HCT116 (cell line): ENCODE data around the gene RSAD1.

Experiments used
- CTCF ChIP-seq, 3 experiments: fragments of 200-600 bp in 1 of 3; sonication (generic) in 1 of 3; IDR thresholded peaks in 2 of 3; conservative IDR thresholded peaks in 1 of 3; 2 replicates each; pipeline ENCODE4 v1.5.1; 2012 to 2017; ENCODE audit warnings: low read depth in 2 of 3, low read length in 2 of 3, antibody characterized with exemption in 1 of 3, borderline replicate concordance in 1 of 3, control low read depth in 1 of 3, mild to moderate bottlenecking in 1 of 3, mixed read lengths in 1 of 3, mixed run types in 1 of 3, moderate library complexity in 1 of 3; ENCODE audit not compliant: insufficient read depth in 1 of 3
- EZH2 ChIP-seq: fragments of 200-600 bp; sonication (generic); IDR thresholded peaks from 2 replicates; pipeline ENCODE4 v1.6.1; 2017; ENCODE audit warnings: antibody characterized with exemption, mixed run types
- POLR2A ChIP-seq: IDR thresholded peaks from 2 replicates; pipeline ENCODE4 v1.7.0; 2011; ENCODE audit warnings: borderline replicate concordance; ENCODE audit not compliant: insufficient read depth, insufficient read length; ENCODE audit errors: extremely low read depth
- POLR2AphosphoS5 ChIP-seq: IDR thresholded peaks from 2 replicates; pipeline ENCODE4 v1.6.1; 2011; ENCODE audit warnings: mild to moderate bottlenecking, low read depth, low read length, moderate library complexity
- RAD21 ChIP-seq: IDR thresholded peaks from 2 replicates; pipeline ENCODE4 v1.6.1; 2012; ENCODE audit warnings: low read depth, mild to moderate bottlenecking
- REST ChIP-seq: IDR thresholded peaks from 2 replicates; pipeline ENCODE4 v1.6.1; 2012; ENCODE audit warnings: low read depth
- TCF7L2 ChIP-seq: IDR thresholded peaks from 2 replicates; pipeline ENCODE4 v1.7.0; 2011; ENCODE audit warnings: borderline replicate concordance, inconsistent platforms; ENCODE audit not compliant: insufficient read depth, insufficient read length; ENCODE audit errors: extremely low read depth
- YY1 ChIP-seq: IDR thresholded peaks from 2 replicates; pipeline ENCODE4 v1.6.1; 2011; ENCODE audit warnings: low read length, low read depth, moderate library complexity, mild to moderate bottlenecking; ENCODE audit not compliant: insufficient replicate concordance; ENCODE audit errors: extremely low read depth
- ZFX ChIP-seq: fragments of 450-650 bp; IDR thresholded peaks from 2 replicates; pipeline ENCODE4 v1.6.1; 2017

GRCh38 chr17:50522766-50523165 lies 44.1 kb downstream of the RSAD1 start:
- TF ChIP-seq CTCF (IDR thresholded peaks at IDR 0.05 in 2 of 3, conservative IDR thresholded peaks at IDR 0.05 in 1 of 3; ENCODE audit: borderline replicate concordance in 1 of 3, insufficient read depth in 1 of 3, low read depth in 2 of 3, low read length in 2 of 3) (no peak), POLR2AphosphoS5 (no peak), POLR2A (no peak), TCF7L2 (no peak), REST (no peak), EZH2 (no peak), RAD21 (no peak), ZFX (no peak), YY1 (no peak)
